ENCODE measurements around the gene TMEM151A.

TMEM151A gene

DNA sequence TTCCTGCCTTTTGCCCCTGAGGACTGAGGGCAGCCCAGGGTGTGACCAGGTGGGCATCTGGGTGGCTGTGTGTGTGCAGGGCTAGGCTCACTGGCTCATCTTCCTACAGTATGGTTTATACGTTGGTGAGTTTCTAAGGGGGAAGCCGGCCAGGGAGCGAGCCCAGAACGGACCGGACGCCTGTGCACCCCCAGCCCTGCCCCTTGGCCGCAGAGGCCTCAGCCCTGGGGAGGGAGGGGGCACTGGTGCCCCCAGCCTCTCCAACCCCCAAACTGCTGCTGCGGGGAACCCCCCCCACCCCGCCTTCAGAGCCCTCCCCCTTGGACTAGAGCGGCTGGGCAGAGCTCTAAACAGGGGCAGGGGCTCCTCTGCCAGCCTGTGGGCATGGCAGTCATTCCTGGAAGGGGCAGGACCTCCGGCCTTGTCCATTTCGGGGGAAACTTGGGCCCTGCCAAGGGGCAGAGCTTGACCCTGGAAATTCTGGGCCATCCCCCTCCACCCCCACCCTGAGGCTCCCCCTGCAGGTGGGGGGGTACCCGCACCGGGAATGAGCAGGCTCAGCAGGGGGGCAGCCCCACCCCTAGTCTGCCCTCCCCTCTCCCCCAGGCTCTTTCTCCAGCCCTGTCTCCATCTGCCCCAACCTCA lies 8.1 kb upstream of the TMEM151A start:
- no peak for DNase-seq (ENCODE audit: low read depth in 2 of 2)

DNA sequence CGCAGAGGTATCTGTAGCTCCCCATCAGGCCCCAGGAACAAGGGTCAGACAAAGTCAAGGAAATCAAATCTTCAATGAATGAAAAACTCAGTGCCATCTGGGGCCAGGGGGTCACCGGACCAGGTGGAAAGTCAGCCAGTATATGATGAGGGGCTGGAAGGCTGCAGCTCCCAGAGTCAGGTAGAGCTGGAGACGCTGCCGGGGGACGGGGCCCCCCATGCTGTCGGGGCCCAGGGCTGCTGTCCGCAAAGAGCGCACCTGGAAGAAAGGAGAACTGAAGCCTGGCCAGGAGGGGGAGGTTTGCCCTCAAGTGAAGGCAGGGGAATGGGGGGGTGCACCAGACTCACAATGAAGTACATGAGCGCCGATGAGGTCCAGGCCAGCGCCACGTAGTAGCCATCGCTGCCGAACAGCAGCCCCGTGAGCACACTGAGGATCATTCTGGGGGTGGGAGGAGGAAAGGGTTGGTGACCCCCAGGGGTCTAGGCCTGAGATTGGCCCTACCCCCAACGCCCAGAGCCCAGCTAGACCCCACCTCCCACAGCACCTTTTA lies 7.1 kb upstream of the TMEM151A start:
- no peak for DNase-seq (ENCODE audit: low read depth in 2 of 2)

DNA sequence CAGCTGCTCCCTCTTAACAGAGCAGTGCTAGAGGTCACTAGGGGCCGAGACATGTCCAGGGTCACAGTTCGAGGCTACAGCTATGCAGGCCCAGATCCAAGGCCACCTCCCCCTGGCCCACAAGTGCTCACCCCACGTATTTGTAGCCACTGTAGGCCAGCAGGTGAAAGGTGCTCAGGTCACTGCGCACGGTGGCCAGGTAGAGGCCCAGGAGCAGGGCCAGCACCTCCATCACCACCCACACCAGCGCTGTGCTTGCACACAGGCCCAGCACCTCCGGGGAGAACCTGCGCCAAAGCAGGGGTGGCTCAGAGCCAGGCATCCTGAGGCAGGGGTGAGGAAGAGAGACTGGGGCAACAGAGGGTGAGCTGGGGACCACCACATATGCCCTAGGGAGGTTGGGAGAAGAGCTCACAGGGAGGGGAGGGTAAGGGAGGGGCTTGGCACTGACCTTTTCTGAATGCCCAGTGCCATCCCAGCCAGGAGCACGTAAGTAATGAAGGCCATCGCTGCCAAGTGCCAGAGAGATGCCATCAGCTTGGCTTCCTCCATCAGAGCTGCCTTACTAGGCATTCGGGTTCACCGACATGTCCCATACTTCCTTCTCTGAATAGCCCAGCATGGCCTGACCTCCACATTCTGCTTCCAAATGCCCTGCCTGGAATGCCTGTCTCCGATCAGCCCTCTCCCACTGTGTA lies 6.3 kb upstream of the TMEM151A start:
- DNase-seq (ENCODE audit: low read depth in 2 of 2), result no peak

DNA sequence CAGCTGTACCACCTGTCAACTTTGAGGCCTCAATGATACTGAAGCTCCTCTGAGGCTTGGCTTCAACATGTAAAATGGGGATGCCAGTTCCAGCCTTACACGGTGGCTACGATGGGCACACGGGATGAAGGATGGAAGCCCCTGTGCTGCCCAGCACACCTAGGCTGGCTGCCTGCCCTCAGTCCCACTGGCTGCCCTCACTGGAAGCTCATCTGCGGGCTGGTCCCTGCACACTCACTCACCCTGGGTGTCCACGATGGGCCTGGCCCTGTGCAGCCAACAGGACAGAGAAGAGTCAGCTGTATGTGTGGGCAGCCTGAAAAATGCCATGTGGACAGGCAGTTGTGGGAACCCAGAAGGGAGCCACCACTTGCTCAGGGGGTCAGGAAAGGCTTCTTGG lies 5.0 kb upstream of the TMEM151A start:
- DNase-seq (ENCODE audit: low read depth in 2 of 2), result no peak

GRCh38 chr11:66287211-66287888 lies 4.3 kb upstream of the TMEM151A start:
- DNase-seq (ENCODE audit: low read depth in 2 of 2), result no peak

- no peak for DNase-seq (ENCODE audit: low read depth in 2 of 2)
Measured at GRCh38 chr11:66287889-66288670, 3.6 kb upstream of the TMEM151A start.

DNA sequence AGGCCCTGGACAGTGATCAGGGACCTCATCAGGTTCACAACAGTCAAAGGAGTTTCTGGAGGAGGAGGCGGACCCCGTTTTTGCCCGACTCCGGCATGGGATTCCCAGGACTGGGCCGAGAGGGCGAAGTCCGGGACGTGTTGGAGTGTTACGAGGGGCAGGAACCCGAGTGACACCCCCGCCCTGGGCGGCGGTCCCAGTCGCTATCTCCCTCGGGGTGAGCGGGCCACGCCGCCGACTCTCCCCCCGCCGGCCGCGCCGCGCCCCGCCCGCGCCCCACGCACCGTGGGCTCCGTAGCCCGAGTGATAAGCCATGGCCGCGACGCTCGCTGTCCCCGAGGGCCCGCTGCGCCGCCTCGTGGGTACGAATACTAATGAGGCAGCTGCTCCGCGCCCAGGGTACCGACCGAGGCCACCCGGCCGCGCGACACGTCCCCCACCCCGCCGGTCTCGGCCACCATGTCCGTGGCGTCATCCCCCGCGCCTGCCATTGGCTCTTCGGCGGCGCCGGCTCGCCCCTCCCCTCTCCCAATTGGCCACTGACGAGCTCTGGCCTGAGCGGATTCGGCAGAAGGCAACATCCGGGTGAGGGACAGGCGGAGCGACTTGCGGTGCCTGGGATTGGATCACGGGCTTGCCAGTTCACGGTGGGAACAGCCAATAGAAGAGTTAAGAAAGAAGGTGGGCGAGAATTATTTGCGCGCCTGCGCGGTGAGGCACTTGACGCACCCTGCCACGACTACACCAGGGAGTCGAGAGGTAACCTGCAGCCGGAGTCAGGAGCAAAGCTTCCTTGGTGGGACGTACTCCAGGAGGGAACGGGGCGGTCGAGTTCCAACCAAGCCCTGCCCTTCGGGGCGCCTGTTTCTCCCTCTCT lies 2.8 kb upstream of the TMEM151A start, which contains the start of gene YIF1A:
Gene YIF1A, minus strand, starts transcription at position 473 of the 877 bp plus-strand sequence. Its CDS starts 158 bp downstream, at position 315.
- peak; percentile 94 to 97 for DNase-seq (ENCODE audit: low read depth in 2 of 2)

DNA sequence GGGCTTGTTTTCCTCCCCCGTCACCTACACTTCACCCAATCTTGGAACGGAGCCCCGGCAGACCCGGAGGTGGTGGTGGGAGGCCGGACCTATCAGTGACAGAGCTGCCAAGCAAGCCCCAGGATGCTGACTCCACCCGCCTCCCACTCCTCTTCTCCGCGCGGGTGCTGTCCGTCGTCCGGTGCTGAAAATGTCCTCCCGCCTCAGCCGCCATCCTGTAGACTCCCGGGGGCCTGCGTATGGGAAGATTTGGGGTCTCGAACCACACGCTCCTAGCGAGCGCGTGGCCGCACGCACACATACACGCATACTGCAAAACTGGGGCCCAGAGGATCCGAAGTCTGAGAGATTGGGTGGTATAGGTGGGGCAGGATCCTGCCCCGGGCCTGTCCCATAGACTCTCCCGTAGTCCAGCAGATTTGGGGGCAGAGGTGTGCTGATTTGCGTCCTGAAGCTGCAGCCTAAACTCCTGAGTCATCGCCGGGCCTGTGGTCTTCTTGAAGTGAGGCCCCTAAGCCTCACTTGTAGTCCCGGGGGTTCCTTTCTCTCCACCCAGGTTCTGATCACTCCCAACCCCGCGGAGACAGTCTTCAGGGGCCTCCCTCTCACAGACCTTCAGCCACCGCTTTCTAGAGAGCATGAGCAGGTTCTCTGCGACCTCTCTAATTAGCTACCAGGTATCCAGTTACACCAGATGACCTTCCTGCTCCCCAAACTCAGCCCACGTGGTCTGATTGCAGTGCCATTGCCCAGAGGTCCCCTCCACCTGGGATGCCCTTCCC lies 2.0 kb upstream of the TMEM151A start:
- peak; percentile 65 to 76 for DNase-seq (ENCODE audit: low read depth in 2 of 2)

- DNase-seq (ENCODE audit: low read depth in 2 of 2), result no peak
Measured at GRCh38 chr11:66290330-66290621, 1.4 kb upstream of the TMEM151A start.

- DNase-seq (ENCODE audit: low read depth in 2 of 2), result no peak
Measured at GRCh38 chr11:66291303-66291705, 390 bp upstream of the TMEM151A start.

GRCh38 chr11:66292543-66293332 lies 1.0 kb downstream of the TMEM151A start:
- no peak for DNase-seq (ENCODE audit: low read depth in 2 of 2)

DNA sequence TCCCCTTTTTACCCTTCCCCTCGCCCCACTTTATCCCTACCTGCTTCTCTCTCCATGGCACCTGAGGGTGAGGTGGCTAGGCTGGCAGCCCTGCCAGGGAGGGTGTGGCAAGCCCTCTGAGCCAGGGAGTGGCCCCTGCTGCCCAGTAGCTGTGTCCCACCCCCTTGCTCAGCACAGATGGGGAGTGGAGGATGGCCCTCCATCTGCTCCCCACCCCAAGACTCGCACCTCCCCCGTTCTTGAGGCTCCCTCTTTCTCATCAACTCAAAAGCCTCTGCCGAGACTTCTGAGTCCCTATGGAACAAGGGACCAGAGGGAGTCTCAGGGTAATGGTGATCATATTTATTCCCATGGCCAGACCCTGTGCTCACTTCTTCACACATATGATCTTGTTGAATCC lies 1.7 kb downstream of the TMEM151A start:
- DNase-seq (ENCODE audit: low read depth in 2 of 2), result no peak

DNA sequence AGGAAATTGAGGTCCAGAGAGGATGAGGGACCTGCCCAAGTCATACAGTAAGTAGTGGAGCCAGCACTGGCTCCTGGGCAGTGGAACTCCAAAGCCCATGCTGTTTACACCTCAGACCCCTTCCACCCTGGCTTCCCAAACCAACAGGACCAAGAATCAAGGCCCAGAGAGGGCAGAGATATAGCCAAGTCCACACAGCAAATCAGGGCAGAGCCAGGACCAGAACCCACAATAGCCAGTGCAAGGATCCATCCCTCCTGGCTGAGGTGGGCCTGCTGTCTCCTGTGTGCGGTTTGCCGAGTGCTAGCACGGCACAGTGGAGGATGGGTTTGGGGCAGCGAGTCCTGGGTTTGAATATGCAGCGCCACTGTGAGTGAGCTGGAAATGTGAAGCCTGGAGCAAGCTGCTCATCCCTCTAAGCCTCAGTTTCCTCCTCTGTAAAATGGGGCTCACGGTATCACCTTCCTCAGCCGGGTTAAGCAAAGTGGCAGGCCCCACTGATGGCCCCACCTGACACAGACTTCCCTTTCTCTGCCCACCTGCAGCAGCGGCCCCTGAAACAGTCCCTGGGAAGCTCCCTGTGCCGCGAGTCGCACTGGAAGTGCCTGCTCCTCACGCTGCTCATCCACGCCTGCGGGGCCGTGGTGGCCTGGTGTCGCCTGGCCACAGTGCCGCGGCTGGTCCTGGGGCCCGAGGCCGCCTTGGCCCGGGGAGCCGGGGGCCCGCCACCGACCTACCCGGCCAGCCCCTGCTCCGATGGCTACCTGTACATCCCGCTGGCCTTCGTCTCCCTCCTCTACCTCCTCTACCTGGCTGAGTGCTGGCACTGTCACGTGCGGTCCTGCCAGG lies 2.3 kb downstream of the TMEM151A start:
- DNase-seq (ENCODE audit: low read depth in 2 of 2), result no peak

DNA sequence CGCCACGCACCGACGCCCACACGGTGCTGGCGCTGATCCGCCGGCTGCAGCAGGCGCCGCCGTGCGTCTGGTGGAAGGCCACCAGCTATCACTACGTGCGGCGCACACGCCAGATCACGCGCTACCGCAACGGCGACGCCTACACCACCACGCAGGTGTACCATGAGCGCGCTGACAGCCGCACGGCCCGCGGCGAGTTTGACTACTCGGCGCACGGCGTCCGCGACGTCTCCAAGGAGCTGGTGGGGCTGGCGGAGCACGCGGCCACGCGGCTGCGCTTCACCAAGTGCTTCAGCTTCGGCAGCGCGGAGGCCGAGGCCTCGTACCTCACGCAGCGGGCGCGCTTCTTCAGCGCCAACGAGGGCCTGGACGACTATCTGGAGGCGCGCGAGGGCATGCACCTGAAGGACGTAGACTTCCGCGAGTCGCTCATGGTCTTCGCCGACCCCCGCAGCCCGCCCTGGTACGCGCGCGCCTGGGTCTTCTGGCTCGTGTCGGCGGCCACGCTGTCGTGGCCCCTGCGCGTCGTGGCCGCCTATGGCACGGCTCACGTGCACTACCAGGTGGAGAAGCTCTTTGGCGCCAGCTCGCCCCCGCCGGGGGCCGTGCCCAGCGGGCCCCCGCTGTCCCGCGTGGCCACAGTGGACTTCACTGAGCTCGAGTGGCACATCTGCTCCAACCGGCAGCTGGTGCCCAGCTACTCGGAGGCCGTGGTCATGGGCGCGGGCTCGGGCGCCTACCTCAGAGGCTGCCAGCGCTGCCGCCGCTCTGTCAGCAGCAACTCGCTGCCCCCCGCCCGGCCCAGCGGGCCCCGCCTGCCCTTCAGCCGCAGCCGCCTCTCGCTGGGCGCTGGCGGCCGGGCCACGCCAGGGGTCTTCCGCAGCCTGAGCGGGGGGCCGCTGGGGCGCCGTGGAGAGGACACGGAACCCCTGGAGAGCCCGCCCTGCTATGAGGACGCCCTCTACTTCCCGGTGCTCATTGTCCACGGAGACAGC lies 3.2 kb downstream of the TMEM151A start:
- no peak for DNase-seq (ENCODE audit: low read depth in 2 of 2)

DNA sequence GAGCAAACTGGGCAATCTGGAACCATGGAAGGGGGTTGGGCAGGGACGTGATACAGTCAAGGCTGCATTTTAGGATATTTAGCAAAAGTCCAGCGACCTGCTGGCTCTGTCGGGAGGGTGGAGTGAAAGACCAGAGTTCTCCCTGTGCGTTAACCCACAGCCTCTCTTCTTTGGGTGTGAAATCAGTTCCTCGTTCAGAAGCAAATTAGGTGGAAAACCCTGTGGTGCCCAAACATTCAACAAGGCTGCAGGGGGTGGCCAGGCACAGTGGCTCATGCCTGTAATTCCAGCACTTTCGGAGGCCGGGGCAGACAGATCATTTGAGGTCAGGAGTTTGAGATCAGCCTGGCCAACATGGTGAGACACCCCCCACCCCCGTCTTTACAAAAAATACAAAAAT lies 5.9 kb downstream of the TMEM151A start:
- no peak for DNase-seq (ENCODE audit: low read depth in 2 of 2)

DNA sequence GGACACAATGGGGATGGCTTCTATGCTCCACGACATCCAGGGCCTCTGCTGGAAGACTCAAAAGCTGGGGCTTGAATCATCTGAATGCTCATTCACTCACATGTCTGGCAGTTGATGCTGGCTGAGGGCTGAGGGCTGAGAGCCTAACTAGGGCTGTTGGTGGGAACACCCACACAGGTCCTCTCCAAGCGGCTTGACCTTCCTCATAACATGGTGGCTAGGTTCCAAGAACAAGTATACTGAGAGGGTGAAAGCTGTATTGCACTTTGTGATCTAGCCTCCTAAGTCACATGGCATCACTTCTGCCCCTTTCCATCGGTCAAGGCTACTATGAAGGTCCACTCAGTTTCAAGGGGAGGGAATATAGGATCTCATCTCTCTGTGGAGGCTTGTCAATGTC lies 7.5 kb downstream of the TMEM151A start:
- no peak for DNase-seq (ENCODE audit: low read depth in 2 of 2)

DNA sequence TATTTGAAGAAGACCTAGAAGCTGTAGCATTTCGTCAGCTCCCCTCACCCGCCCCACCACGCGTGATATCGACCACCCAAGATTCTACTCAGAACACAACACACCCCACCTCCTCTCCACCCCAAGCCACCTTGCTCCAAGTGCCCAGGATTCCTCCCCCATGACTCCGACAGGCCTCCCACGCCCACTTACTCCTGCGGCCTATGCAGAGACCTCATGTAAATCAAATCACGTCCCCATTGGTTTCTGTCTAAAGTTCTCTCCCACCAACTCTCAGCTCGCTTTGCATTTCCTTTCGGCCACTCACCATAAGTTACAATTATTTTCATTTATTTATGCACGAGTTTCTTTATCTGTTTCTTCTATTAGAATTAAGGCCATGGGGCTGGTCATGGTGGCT lies 11.0 kb downstream of the TMEM151A start:
- DNase-seq (ENCODE audit: low read depth in 2 of 2), result no peak
